Femur (tissue), 1 donor: ENCODE data around the gene INPP5E.

Source experiments
- DNase-seq: peaks from one replicate; pipeline ENCODE4 v3.0.0-alpha.2; 2017

The INPP5E gene

GRCh38 chr9:136380381-136380780 is 59.3 kb downstream of the INPP5E start:
- DNase-seq, result no peak

GRCh38 chr9:136379891-136380290 is 59.8 kb downstream of the INPP5E start:
- no peak for DNase-seq

- DNase-seq, result no peak
Observed at GRCh38 chr9:136379401-136379800, 60.2 kb downstream of the INPP5E start.

GRCh38 chr9:136379003-136379287 is 60.7 kb downstream of the INPP5E start:
- DNase-seq, result no peak
